ENCODE data around the gene SYNGR1. TPM values are rescaled to one million over a fixed set of nuclear protein-coding genes. Genes with fewer than 3 reads are reported as not detected.
"Not testable (repeated sequence)": the region's sequence is repeated elsewhere in the genome, so short reads cannot be mapped to it uniquely, and the experiment has no call there.

Gene SYNGR1
- total RNA-seq, 1 donor from 2014 or later, result 2.2 TPM

DNA sequence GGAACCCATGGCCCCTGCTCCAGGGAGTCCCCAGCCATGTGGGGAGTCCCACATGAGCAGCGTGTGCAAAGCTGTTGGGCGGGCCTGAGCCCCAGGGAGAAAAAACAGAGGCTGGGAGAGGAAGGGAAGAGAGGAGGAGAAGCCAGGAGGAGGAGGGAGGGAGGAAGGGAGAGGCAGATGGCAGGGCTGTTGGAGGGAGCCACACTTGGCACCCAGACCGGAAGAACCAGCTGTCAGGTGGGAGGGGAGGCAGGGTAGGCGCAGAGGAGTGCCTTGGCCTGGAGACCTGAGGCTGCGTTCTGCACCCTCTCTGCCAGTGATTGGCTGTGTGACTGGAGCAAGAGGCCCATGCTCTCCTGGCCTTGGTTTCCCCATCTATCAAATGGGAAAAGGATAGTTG, 6.7 kb downstream of the SYNGR1 start:
- no peak overlapping the region for H3K27ac ChIP-seq
- intact Hi-C loops (cut with DNase I), result no loop called here
- no peaks in the 10 kb centered on the region for H3K36me3 ChIP-seq
- H3K4me1 ChIP-seq, result no peaks in the 10 kb centered on the region
- TF ChIP-seq, protein P1, sequence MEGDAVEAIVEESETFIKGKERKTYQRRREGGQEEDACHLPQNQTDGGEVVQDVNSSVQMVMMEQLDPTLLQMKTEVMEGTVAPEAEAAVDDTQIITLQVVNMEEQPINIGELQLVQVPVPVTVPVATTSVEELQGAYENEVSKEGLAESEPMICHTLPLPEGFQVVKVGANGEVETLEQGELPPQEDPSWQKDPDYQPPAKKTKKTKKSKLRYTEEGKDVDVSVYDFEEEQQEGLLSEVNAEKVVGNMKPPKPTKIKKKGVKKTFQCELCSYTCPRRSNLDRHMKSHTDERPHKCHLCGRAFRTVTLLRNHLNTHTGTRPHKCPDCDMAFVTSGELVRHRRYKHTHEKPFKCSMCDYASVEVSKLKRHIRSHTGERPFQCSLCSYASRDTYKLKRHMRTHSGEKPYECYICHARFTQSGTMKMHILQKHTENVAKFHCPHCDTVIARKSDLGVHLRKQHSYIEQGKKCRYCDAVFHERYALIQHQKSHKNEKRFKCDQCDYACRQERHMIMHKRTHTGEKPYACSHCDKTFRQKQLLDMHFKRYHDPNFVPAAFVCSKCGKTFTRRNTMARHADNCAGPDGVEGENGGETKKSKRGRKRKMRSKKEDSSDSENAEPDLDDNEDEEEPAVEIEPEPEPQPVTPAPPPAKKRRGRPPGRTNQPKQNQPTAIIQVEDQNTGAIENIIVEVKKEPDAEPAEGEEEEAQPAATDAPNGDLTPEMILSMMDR (IDR thresholded peaks at IDR 0.05), result no peak
- no peak overlapping the region for H3K4me3 ChIP-seq
- no peaks in the 10 kb centered on the region for H3K9me3 ChIP-seq
- H3K27me3 ChIP-seq, result no peaks in the 10 kb centered on the region
- DNase-seq (ENCODE audit: low spot score in 2 of 2), result no peak

DNA sequence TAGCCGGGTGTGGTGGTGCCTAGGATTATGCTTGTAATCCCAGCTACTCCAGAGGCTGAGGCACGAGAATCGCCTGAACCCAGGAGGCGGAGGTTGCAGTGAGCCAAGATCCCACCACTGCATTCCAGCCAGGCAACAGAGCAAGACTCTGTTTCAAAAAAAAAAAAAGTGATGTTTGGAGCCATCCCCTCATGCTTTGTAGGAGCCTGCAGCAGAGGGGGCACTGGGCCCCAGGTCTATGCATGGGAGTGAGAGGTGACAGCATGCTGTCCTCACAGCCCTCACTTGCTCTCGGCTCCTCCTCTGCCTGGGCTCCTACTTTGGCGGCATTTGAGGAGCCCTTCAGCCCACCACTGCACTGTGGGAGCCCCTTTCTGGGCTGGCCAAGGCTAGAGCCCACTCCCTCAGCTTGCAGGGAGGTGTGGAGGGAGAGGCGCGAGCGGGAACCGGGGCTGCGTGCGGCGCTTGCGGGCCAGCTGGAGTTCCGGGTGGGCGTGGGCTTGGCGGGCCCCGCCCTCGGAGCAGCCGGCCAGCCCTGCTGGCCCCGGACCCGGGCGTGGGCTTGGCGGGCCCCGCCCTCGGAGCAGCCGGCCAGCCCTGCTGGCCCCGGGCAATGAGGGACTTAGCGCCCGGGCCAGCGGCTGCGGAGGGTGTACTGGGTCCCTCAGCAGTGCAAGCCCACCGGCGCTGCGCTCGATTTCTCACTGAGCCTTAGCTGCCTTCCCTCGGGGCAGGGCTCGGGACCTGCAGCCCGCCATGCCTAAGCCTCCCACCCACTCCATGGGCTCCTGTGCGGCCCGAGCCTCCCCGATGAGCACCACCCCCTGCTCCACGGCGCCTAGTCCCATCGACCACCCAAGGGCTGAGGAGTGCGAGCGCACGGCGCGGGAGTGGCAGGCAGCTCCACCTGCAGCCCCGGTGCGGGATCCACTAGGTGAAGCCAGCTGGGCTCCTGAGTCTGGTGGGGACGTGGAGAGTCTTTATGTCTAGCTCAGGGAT, 7.6 kb downstream of the SYNGR1 start:
- intact Hi-C loops (cut with DNase I); H3K27ac ChIP-seq; H3K36me3 ChIP-seq; H3K9me3 ChIP-seq; H3K4me3 ChIP-seq; DNase-seq (ENCODE audit: low spot score in 2 of 2); H3K4me1 ChIP-seq; H3K27me3 ChIP-seq: not testable (repeated sequence)

DNA sequence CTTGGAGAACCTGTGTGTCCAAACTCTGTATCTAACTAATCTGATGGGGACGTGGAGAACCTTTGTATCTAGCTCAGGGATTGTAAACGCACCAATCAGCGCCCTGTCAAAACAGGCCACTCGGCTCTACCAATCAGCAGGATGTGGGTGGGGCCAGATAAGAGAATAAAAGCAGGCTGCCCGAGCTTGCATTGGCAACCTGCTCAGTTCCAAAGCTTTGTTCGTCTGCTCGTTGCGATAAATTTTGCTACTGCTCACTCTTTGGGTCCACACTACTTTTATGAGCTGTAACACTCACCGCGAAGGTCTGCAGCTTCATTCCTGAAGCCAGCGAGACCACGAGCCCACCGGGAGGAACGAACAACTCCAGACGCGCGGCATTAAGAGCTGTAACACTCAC, 8.4 kb downstream of the SYNGR1 start:
- DNase-seq (ENCODE audit: low spot score in 2 of 2); intact Hi-C loops (cut with DNase I); H3K4me1 ChIP-seq; H3K9me3 ChIP-seq; H3K4me3 ChIP-seq; H3K27ac ChIP-seq; H3K36me3 ChIP-seq; H3K27me3 ChIP-seq: not testable (repeated sequence)

DNA sequence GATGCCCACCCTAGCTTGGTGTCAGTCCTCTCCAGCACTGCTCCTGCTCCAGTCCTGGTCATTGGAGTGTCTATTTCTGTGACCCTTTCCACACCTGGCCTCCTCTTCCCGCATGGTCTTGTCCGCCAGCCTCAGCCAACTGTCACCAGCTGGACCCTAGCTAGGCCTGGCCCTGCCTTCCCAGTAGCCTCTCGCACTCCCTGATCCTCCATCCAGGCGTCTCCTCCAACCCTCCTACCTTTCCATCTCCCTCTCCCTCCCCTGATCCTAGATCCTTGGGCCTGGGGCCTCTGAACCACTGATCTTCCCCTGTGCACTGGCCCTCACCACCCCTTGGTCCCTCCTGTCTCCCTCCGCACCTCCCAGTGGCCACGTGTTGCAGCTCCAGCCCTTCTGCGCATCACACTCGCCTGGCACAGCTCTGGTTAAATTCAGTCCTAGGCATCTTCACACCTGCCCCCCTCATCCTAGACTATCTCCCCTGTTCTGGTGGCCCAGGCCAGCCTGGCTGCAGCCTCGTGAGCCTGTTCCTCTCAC, 9.9 kb downstream of the SYNGR1 start:
- intact Hi-C loops (cut with DNase I), result no loop called here

DNA sequence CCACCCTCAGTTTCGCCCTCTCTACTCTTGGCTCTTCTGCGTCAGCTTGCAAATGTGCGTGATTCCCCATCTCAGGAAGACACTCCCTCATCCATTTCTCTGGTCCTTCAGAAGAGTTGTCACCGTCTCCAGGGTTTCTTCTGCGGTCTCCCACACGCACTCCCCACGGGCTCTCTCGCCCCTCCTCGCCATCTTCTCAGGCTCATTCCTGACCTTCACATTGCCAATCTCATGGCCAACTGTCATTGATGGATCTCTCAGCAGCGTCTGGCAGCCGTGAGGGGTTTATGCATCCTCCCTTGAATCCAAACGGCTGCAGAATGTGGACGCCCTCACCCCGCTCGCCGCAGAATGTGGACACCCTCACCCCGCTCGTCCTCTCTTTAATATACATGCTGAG, 10.5 kb downstream of the SYNGR1 start:
- H3K4me3 ChIP-seq, result no peak overlapping the region
- intact Hi-C loops (cut with DNase I), result no loop called here
- no peaks in the 10 kb centered on the region for H3K4me1 ChIP-seq
- no peaks in the 10 kb centered on the region for H3K9me3 ChIP-seq
- TF ChIP-seq, protein P1 (IDR thresholded peaks at IDR 0.05), result no peak
- no peak overlapping the region for H3K27ac ChIP-seq
- DNase-seq (ENCODE audit: low spot score in 2 of 2), result no peak
- H3K27me3 ChIP-seq, result no peaks in the 10 kb centered on the region
- no peaks in the 10 kb centered on the region for H3K36me3 ChIP-seq

More for the DNA sequence above, 9.9 kb downstream of the SYNGR1 start:
- Histone ChIP-seq H3K27me3 (no peaks in the 10 kb centered on the region), H3K27ac (no peak overlapping the region), H3K36me3 (no peaks in the 10 kb centered on the region), H3K4me1 (no peaks in the 10 kb centered on the region), H3K9me3 (no peaks in the 10 kb centered on the region), H3K4me3 (no peak overlapping the region)
- TF ChIP-seq, protein P1 (IDR thresholded peaks at IDR 0.05), result no peak
- DNase-seq (ENCODE audit: low spot score in 2 of 2), result no peak

DNA sequence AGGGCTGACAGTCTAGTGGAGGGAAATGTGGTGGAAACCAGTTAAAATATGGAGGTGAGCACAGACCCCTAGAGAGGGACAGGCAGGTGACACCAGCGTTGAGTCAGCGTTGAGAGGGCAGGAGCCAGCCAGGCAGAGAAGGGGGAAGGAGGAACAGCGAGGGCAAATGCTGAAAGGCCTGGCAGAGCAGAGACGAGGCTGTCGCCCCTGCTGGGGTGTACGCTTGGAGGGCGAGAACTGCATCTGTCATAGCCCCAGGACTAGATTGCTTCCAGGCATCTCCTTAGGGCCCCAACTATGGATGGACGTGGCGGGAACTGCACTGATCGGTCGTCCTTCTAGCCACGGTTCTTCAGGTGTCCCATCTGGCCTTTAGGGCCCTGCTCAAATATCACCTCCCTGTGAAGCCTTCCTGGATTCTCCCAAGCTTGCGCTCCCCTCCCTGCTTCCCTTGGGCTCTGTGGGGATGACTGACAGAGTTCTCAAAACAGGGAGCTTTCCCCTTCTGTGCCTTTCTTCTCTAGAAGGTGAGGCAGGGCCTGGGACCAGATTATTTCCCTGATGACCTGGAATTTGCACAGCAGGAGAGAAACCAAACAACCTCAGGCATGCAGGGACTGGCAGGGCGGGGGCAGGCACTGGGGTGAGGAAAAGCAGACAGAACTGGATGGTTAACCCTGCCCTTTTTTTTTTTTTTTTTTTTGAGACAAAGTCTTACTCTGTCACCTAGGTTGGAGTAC, 11.1 kb downstream of the SYNGR1 start:
- no peak for DNase-seq (ENCODE audit: low spot score in 2 of 2)
- H3K36me3 ChIP-seq, result no peaks in the 10 kb centered on the region
- H3K27ac ChIP-seq, result no peak overlapping the region
- no peaks in the 10 kb centered on the region for H3K9me3 ChIP-seq
- no peaks in the 10 kb centered on the region for H3K27me3 ChIP-seq
- H3K4me1 ChIP-seq, result no peaks in the 10 kb centered on the region
- H3K4me3 ChIP-seq, result no peak overlapping the region
- TF ChIP-seq, protein P1 (IDR thresholded peaks at IDR 0.05), result no peak
- intact Hi-C loops (cut with DNase I), result no loop called here

Data from ascending aorta (tissue), 2 donors.